ENCODE results near the gene PSMB1.
A peak's percentile ranks its signal among the peaks of the same experiment; 100 is the strongest.

Gene PSMB1

DNA sequence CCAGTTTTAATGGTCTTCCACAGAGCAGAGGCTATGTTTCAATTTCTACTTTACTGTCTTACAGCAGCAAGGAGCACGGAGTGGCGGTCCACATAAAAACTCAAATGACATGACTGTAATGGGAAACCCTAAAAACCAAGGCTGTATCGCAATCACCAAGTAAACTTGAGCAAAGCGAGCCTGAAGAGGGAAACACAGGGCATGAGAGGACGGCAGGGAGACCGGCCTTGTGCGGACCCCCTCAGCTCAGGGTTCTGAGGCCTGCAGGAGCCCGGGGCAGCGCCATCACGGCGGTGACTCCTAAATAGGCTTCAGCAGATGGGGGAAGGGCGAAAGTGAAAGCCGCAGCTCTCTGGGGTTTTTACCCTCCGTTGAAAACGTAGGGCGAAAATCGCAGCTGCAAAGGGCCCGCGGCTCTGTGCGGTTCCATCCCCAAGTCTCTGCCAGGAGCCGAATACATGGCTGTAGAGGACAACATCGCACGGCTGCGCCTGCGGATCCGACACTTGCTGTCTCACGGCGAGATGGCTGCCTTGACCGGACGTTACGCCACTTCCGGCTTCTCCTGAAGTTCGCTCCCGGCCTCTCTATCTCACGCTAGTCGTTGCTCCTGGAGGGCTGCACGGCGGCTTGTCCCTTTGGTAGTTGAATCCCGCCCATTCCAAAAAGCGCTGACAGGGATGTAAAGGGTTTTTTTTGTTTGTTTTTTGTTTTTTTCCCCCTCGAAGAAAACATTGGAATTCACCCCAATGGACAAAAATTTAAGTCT is at the start of gene PSMB1:
Gene PSMB1, minus strand, starts transcription at position 543 of the 769 bp plus-strand sequence. Its CDS starts 65 bp downstream, at position 478.
- peak; percentile 57 to 67 for DNase-seq (ENCODE audit: low read depth in 2 of 2, low spot score in 1 of 2)

GRCh38 chr6:170597278-170597677 is 44.2 kb upstream of the PSMB1 start:
- DNase-seq (ENCODE audit: low read depth in 2 of 2, low spot score in 1 of 2): no peak

- no peak for DNase-seq (ENCODE audit: low read depth in 2 of 2, low spot score in 1 of 2)
Measured at GRCh38 chr6:170596426-170596825, 43.3 kb upstream of the PSMB1 start.

GRCh38 chr6:170590725-170591124 is 37.6 kb upstream of the PSMB1 start:
- DNase-seq (ENCODE audit: low read depth in 2 of 2, low spot score in 1 of 2): no peak

DNA sequence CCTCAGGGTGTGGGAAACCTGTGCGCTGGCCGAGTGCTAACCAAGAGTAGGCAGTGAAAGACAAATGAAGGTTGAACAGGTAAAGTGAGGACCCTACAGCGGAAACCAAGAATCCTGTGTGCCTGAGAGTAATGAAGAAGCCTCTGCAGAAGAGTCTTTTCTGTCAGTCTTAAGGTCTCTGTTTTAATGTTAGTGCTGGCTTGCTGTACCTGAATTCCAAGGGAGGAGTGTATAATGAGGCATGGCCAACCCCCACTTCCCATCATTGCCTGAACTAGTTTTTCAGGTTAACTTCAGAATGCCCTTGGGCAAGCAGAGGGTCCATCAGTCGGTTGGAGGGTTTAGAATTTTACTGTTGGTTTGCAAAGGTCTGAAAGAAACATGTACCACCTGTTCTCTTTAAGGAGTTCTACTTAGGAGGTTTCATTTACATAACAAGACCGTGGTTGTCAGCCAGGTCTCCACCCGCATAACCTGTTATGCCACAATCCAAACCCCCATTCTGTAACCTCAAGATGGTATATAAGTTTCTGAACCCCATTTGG is 31.9 kb upstream of the PSMB1 start:
- no peak for DNase-seq (ENCODE audit: low read depth in 2 of 2, low spot score in 1 of 2)

GRCh38 chr6:170584181-170584953 is 31.3 kb upstream of the PSMB1 start, which contains the start of gene PDCD2:
TSS of gene PDCD2 (minus strand) at chr6:170584637. CDS start at chr6:170584581, 56 bp downstream.
- peak; percentile 85 to 88 for DNase-seq (ENCODE audit: low read depth in 2 of 2, low spot score in 1 of 2)

GRCh38 chr6:170583756-170584180 is 30.7 kb upstream of the PSMB1 start:
- no peak for DNase-seq (ENCODE audit: low read depth in 2 of 2, low spot score in 1 of 2)

GRCh38 chr6:170578909-170579308 is 25.8 kb upstream of the PSMB1 start:
- no peak for DNase-seq (ENCODE audit: low read depth in 2 of 2, low spot score in 1 of 2)

DNA sequence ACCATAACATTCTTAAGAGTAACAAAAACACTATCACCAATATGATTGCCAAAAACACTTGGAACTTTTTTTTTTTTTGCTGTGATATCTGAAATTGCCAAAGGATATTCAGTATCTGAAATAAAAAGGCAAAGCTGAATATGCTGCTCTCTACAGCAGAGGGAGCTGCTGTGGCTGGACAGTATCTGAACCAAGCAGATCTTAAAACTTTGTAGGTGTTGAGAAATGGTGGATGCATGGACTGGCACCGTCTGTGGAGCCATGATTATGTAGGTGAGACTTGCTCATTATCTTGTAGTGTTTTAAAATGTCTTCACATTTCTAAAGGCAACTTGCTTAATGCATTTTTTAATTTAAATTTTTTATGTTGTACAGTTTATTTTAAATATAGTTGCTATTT is 22.1 kb upstream of the PSMB1 start:
- DNase-seq (ENCODE audit: low read depth in 2 of 2, low spot score in 1 of 2): no peak

DNA sequence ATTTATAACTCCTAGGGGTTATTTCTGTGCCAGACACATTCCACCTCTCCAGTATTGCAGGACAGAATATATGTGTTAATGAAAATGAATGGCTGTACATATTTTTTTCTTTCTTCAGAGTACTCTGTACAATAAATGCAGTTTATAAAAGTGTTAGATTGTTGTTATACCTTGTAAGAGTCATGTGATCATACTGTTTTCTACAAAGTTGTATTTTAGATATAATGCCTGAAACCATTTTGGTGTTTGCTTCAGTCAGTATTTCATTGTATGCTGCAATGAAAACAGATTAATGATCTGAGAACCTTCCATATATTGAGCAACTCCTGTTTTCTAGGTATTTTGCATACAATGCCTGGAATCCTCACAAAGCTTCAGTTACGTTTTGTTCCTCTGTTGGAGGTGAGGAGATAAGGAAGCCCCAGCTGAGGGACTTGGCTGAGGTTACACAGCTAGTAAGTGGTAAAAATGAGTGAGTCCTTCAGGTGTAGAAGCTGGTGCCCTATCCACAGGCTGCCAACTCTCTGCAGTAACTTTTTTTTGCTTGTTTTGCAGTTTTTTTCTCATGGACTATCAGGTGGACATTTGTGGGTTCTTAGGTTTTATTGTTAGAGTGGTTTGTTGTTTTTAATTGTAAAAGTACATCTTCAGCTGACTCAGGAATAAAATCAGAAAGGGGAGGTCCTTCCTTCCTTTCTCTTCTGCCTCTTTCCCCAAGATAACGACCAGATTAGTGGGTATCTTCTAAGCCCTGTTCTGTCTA is 19.8 kb upstream of the PSMB1 start:
- no peak for DNase-seq (ENCODE audit: low read depth in 2 of 2, low spot score in 1 of 2)

DNA sequence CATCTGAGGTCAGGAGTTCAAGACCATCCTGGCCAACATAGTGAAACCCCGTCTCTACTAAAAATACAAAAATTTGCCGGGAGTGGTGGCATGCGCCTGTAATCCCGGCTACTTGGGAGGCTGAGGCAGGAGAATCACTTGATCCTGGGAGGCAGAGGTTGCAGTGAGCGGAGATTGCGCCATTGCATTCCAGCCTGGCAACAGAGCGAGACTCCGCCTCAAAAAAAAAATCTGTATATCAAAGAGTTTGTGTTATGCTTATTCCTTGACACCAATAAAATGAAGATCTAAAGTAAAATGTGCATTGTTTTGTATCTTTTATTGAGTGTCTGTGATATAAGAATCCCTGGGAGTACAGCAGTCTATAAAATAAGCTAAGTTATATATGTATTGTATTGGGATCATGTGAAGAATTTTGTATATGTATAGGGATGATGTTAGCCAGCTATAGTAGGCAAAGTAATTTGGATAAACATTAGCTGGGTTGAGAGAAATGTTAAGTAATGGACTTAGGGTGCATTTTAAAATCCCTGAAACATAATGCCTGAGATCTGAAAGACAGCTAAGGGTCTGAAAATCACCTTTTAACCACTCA is 11.9 kb upstream of the PSMB1 start:
- no peak for DNase-seq (ENCODE audit: low read depth in 2 of 2, low spot score in 1 of 2)

DNA sequence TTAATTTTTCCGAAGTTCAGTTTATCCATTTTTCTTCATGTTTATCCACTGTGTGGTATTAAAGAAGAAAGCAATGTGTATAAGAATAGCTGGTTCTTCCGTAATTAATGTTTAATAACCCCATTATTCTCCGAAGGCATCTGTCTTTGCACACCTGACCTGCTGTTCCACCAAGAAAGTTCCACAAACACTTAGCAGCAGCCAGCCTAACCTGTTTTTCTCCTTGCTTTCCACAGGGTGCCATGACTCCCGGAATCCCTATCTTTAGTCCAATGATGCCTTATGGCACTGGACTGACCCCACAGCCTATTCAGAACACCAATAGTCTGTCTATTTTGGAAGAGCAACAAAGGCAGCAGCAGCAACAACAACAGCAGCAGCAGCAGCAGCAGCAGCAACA is 8.4 kb upstream of the PSMB1 start:
- DNase-seq (ENCODE audit: low read depth in 2 of 2, low spot score in 1 of 2): no peak

GRCh38 chr6:170555305-170555704 is 2.2 kb upstream of the PSMB1 start:
- DNase-seq (ENCODE audit: low read depth in 2 of 2, low spot score in 1 of 2): no peak

DNA sequence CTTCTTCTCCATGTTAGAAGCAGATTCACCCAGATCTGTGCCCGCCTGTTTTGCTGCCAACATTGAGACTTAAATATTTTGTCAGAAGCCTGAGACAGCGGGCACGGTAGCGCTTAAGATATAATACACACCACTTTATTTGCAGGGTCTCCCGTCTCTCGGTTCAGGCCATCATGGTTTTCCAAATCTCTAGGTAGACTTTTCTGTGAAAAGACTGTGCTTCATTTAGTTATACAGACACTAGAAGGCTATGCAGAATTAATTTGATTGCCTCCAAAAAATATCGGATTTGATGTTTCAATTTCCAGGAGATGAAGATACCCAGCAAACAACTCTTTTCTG is 1.7 kb upstream of the PSMB1 start:
- no peak for DNase-seq (ENCODE audit: low read depth in 2 of 2, low spot score in 1 of 2)

DNA sequence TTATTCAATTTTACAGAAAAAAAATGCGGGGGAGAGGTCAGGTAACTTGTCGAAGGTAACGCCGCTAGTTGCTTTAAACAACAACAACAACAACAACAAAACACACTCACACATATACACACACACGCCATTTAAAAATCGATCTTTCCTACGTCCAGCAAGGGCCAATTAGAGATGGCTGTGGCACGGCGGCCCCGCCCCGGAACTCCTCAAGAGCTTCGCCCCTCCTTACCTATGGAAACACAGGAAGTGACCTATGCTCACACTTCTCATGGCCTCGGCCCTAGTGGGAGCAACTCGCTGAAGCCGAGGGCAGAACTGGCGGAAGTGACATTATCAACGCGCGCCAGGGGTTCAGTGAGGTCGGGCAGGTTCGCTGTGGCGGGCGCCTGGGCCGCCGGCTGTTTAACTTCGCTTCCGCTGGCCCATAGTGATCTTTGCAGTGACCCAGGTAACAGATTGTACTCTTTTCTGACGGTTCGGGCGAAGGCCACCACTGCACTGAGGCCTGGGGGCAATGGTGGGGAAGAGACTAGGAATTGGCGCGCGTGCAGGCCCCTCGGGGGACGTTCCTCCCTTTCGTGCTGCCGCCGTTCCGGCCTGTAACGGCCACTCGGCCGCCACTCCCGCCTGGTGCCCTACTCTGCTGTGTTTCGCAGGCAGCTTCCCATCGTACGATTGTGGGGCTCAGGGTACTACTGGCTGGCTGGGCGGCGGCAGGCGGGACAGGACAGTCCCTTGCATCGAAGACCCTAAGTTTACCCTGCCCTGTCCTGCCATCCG is 1.1 kb upstream of the PSMB1 start, which contains the start of gene TBP:
Gene TBP, plus strand, starts transcription at position 357 of the 783 bp plus-strand sequence. CDS start 2,661 bp downstream, outside the sequence.
- DNase-seq (ENCODE audit: low read depth in 2 of 2, low spot score in 1 of 2): peak; percentile 96 to 97

DNA sequence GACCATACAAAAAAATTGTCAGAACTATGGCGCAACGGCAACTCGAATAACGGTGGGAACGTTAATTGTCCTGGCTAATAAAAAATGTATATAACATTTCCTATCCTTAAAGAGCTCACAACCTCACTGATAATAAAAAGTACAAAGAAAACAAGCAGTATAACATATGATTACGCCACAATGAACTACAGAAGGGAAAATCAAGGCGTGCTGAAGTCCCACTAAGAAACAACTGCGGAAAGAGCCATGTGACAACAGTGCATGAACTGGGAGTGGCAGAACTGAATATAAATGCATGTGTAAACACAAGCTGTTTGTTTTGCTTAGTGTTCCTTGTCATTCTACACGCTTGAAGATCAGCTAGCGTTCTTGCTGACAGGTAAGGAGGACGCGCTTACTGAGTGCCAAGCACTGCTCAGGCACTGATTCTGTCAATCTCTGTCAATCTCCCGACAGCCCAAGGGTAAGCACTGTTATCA is 466 bp upstream of the PSMB1 start:
- DNase-seq (ENCODE audit: low read depth in 2 of 2, low spot score in 1 of 2): no peak

DNA sequence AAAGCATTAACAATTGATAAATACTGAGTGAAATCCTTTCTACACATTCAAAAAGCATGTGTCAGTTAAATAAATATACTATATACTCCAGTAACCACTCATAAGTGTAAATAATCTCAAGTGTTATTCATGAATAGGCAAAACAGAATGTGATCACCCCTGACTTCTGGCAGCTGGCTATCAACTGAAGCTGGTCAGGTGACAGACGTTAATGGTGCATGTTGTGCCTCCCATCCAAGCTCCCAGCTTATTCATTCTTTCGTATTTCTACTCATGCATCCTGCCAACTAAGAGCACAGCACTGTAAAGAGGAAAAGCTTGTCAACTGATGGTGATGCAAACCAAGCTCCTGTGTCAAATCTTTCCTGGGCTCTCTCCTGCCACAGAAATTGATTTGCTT is 7.7 kb downstream of the PSMB1 start:
- no peak for DNase-seq (ENCODE audit: low read depth in 2 of 2, low spot score in 1 of 2)

GRCh38 chr6:170542031-170542719 is 10.9 kb downstream of the PSMB1 start:
- no peak for DNase-seq (ENCODE audit: low read depth in 2 of 2, low spot score in 1 of 2)

DNA sequence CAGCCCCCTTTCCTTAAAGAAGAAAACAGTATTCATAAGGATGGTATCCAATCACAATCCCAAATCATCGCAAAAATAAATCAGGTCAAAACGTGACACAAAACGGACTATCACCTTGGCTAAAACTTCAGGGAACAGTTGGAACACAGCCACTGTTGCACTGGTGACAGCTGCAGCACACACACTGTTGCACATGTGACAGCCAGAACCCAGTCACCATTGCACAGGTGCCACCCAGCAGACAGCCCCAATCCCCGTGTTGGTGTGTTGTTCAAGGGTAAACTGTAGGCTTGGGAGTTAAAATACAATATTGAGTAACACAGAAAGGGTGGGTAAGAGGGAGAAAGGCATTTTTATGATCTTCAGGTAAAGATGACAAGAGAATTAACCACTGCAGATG is 15.8 kb downstream of the PSMB1 start:
- no peak for DNase-seq (ENCODE audit: low read depth in 2 of 2, low spot score in 1 of 2)
